ENCODE data around the gene WDR72.

- TF ChIP-seq POLR2A (IDR thresholded peaks at IDR 0.05) (no peak), CTCF (IDR thresholded peaks at IDR 0.05) (no peak), POLR2AphosphoS5 (IDR thresholded peaks at IDR 0.05) (no peak), EP300 (IDR thresholded peaks at IDR 0.05) (no peak)
Observed at GRCh38 chr15:53530761-53531160, 228.7 kb downstream of the WDR72 start.

Measured in gastroesophageal sphincter (tissue), 3 donors.